ENCODE data around the gene TUBGCP5.

- TF ChIP-seq CTCF (IDR thresholded peaks at IDR 0.05) (no peak), TCF7L2 (IDR thresholded peaks at IDR 0.05; ENCODE audit: low read depth, low read length) (no peak), POLR2AphosphoS5 (IDR thresholded peaks at IDR 0.05; ENCODE audit: low read depth, low read length) (no peak), REST (IDR thresholded peaks at IDR 0.05; ENCODE audit: insufficient read depth in 1 of 2, low read depth in 2 of 2, low read length in 1 of 2) (no peak)
Observed at GRCh38 chr15:23022156-23022555, 17.2 kb downstream of the TUBGCP5 start.

All from Panc1 (cell line).